Adrenal gland (tissue), 12 donors: Measurements from ENCODE around the gene FBN3. TPM values are rescaled to one million over a fixed set of nuclear protein-coding genes. Genes with fewer than 3 reads are reported as not detected.

Experiments
- DNase-seq, 7 donors: peaks; one replicate each; pipeline ENCODE4 v3.0.0-alpha.2; 2019 to 2020
- H3K27ac ChIP-seq, 5 donors: fragments of 200-600 bp; sonication (generic) in 4 of 5; 1 replicate in 3 of 5; 2 replicates in 2 of 5; pipeline versions ENCODE4 v1.5.1 to v1.8.0; 2016 to 2020; ENCODE audit warnings: mild to moderate bottlenecking in 1 of 5
- H3K27me3 ChIP-seq: fragments of 200-600 bp; 2 replicates; pipeline ENCODE4 v1.8.0; 2021
- H3K36me3 ChIP-seq, 2 donors: fragments of 200-600 bp; replicated peaks in 1 of 2; 1 replicate in 1 of 2; 2 replicates in 1 of 2; pipeline versions ENCODE4 v1.5.1 to v1.8.0; 2018 to 2022
- H3K4me1 ChIP-seq, 2 donors: fragments of 200-600 bp; replicated peaks in 1 of 2; 1 replicate in 1 of 2; 2 replicates in 1 of 2; pipeline versions ENCODE4 v1.5.1 to v1.8.0; 2018 to 2021
- H3K4me3 ChIP-seq, 4 donors: fragments of 200-600 bp; sonication (generic) in 3 of 4; one replicate each; pipeline ENCODE4 v1.5.1; 2016 to 2018
- H3K9me3 ChIP-seq, 3 donors: fragments of 200-600 bp; sonication (generic) in 1 of 3; replicated peaks in 1 of 3; 1 replicate in 2 of 3; 2 replicates in 1 of 3; pipeline versions ENCODE4 v1.5.1 to v1.8.0; 2016 to 2021
- CTCF ChIP-seq, 6 experiments: fragments of 450-650 bp in 4 of 6; fragments of 200-600 bp in 2 of 6; sonication (generic) in 1 of 6; IDR thresholded peaks; 1 replicate in 5 of 6; 2 replicates in 1 of 6; pipeline versions ENCODE4 v1.5.1 to v1.8.0; 2016 to 2021; ENCODE audit warnings: antibody characterized with exemption in 6 of 6, mild to moderate bottlenecking in 2 of 6, moderate library complexity in 1 of 6
- POLR2A ChIP-seq, 2 donors: fragments of 450-650 bp; IDR thresholded peaks; one replicate each; pipeline ENCODE4 v1.6.1; 2017; ENCODE audit warnings: antibody characterized with exemption in 2 of 2, mild to moderate bottlenecking in 2 of 2, moderate library complexity in 1 of 2
- WGBS, 4 donors: extraction: QIAGEN DNeasy Blood & Tissue Kit in 2 of 4; methylation state at CpG; one replicate each; pipeline versions ENCODE4 v1.1.5 to v1.1.7; 2013 to 2017; 5-methylcytosine and 5-hydroxymethylcytosine counted together
- intact Hi-C, 2 donors: fragments of 100-400 bp; cut with DNase I; formaldehyde crosslinking; loops; one replicate each; pipeline versions ENCODE4 v1.14.1 to v1.15.0; 2022 to 2023
- polyA plus RNA-seq, 3 donors: library from polyadenylated mRNA; stranded (reverse); fragments of 200-250 nt in 2 of 3; fragments of 350-450 nt in 1 of 3; fragmentation: Illumina TruSeq in 1 of 3; extraction: RNeasy Lipid Tissue Mini Kit (QIAGEN cat#74804) in 1 of 3; gene quantifications; one replicate each; pipeline ENCODE4 v1.2.3, GENCODE V29; 2013 to 2014
- total RNA-seq, 9 donors: library from RNA; depleted of rRNA in 4 of 9; stranded (reverse); fragments of >200 nt in 4 of 9; fragments of 120-200 nt in 1 of 9; fragmentation: NEBNext Ultra II Directional in 1 of 9; extraction: Animal tissue kit (Norgen Biotek cat#: 25700) in 1 of 9; gene quantifications; one replicate each; pipeline versions ENCODE4 v1.1.0 to v1.2.4, GENCODE V29; 2013 to 2023
- donor health status: healthy with polysubstance abuse.
- donor health status: Bipolar disorder and iron deficiency.
- donor health status: DM: yes; HTN: yes; CAD: no.
- donor health status: DM: no; HTN: no; CAD: no.
- donor health status: DM: no; HTN: no; CAD: no.
- donor health status: DM: yes; HTN: yes; CAD: no.

Gene FBN3
- total and polyA plus RNA-seq, 12 donors, result 0.03 to 0.64 (median 0.16) TPM; not detected in 8

- WGBS, 4 donors, result 86 to 93% (median 87%) methylated on average over 19 to 22 of the region's 22 CpGs
- Histone ChIP-seq H3K36me3 (no peaks in the 10 kb centered on the region), H3K27ac (no peak overlapping the region), H3K9me3 (no peaks in the 10 kb centered on the region), H3K27me3 (no peaks in the 10 kb centered on the region), H3K4me3 (no peak overlapping the region), H3K4me1 (no peaks in the 10 kb centered on the region)
- intact Hi-C loops, result no loop called here
- DNase-seq, result no peak
- no peak for TF ChIP-seq CTCF (IDR thresholded peaks at IDR 0.05)
Observed at GRCh38 chr19:8123683-8124082, 25.7 kb downstream of the FBN3 start.

- 73 to 81% (median 78%) methylated on average over 24 to 26 of the region's 26 CpGs for WGBS, 4 donors
Observed at GRCh38 chr19:8120636-8121480, 28.5 kb downstream of the FBN3 start.

GRCh38 chr19:8117991-8118390 lies 31.4 kb downstream of the FBN3 start:
- Histone ChIP-seq H3K4me1 (no peaks in the 10 kb centered on the region), H3K36me3 (no peaks in the 10 kb centered on the region), H3K4me3 (no peak overlapping the region), H3K27ac (no peak overlapping the region), H3K27me3 (no peaks in the 10 kb centered on the region), H3K9me3 (no peaks in the 10 kb centered on the region)
- no peak for TF ChIP-seq POLR2A (IDR thresholded peaks at IDR 0.05)
- no peak for TF ChIP-seq CTCF (IDR thresholded peaks at IDR 0.05)
- WGBS, 4 donors, result 63 to 92% (median 89%) methylated on average over 2 of the region's 2 CpGs
- intact Hi-C loops, result no loop called here
- no peak for DNase-seq

More at GRCh38 chr19:8120636-8121480, 28.5 kb downstream of the FBN3 start:
- TF ChIP-seq POLR2A (IDR thresholded peaks at IDR 0.05), result no peak
- no peak for TF ChIP-seq CTCF (IDR thresholded peaks at IDR 0.05)
- Histone ChIP-seq H3K27me3 (no peaks in the 10 kb centered on the region), H3K36me3 (no peaks in the 10 kb centered on the region), H3K27ac (no peak overlapping the region), H3K4me3 (no peak overlapping the region), H3K4me1 (no peaks in the 10 kb centered on the region), H3K9me3 (no peaks in the 10 kb centered on the region)
- intact Hi-C loops, result no loop called here
- DNase-seq, result no peak

- WGBS, 4 donors, result 69 to 86% (median 79%) methylated on average over 9 to 23 of the region's 23 CpGs
Observed at GRCh38 chr19:8116437-8117293, 32.7 kb downstream of the FBN3 start.

More at GRCh38 chr19:8116437-8117293, 32.7 kb downstream of the FBN3 start:
- Histone ChIP-seq H3K27me3 (no peaks in the 10 kb centered on the region), H3K4me1 (no peaks in the 10 kb centered on the region), H3K9me3 (no peaks in the 10 kb centered on the region), H3K36me3 (no peaks in the 10 kb centered on the region), H3K27ac (no peak overlapping the region), H3K4me3 (no peak overlapping the region)
- DNase-seq, result no peak
- no peak for TF ChIP-seq POLR2A (IDR thresholded peaks at IDR 0.05)
- no peak for TF ChIP-seq CTCF (IDR thresholded peaks at IDR 0.05)
- intact Hi-C loops, result no loop called here
